Globus pallidus (tissue), 1 donor: ENCODE results near the gene RPL9.
"Not testable (repeated sequence)": the region's sequence is repeated elsewhere in the genome, so short reads cannot be mapped to it uniquely, and the experiment has no call there.

ENCODE experiments used
- DNase-seq: peaks from one replicate; pipeline ENCODE4 v3.0.0-alpha.2; 2015; ENCODE audit warnings: low spot score

The RPL9 gene

GRCh38 chr4:39458505-39459300 lies at the start of gene RPL9, which contains the start of gene LIAS:
TSS of gene RPL9 (minus strand) at chr4:39458922. CDS start at chr4:39458439, 483 bp downstream.
TSS of gene LIAS (plus strand) at chr4:39459056. CDS start at chr4:39459118, 62 bp downstream.
- DNase-seq, result peak; percentile 94

DNA sequence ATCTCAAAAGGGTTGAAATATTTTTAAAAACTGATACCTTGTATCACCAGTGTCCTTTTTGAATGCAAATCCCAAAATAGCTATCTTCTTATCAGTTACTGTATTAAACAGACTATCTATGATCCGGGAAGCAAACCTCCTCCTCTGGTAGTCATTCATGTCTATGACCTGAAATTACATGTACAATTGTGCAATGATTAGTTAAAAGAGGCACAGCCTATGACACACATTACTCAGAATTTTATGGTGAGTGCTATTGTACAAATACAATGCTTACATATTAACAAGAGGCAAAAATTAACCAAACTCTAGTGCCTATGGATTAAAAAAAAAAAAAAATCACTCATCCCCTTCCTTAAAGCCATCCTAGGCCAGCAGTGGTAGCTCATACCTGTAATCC lies 46.9 kb upstream of the RPL9 start:
- DNase-seq, result no peak

GRCh38 chr4:39504538-39504937 lies 45.8 kb upstream of the RPL9 start:
- no peak for DNase-seq

- DNase-seq, result not testable (repeated sequence)
These were observed 43.9 kb upstream of the RPL9 start for GRCh38 chr4:39502664-39503035.

- DNase-seq, result no peak
These were observed 43.4 kb upstream of the RPL9 start for GRCh38 chr4:39502019-39502663.

GRCh38 chr4:39498727-39499020 lies 40.0 kb upstream of the RPL9 start:
- no peak for DNase-seq

GRCh38 chr4:39497909-39498726 lies 39.4 kb upstream of the RPL9 start:
- no peak for DNase-seq

DNA sequence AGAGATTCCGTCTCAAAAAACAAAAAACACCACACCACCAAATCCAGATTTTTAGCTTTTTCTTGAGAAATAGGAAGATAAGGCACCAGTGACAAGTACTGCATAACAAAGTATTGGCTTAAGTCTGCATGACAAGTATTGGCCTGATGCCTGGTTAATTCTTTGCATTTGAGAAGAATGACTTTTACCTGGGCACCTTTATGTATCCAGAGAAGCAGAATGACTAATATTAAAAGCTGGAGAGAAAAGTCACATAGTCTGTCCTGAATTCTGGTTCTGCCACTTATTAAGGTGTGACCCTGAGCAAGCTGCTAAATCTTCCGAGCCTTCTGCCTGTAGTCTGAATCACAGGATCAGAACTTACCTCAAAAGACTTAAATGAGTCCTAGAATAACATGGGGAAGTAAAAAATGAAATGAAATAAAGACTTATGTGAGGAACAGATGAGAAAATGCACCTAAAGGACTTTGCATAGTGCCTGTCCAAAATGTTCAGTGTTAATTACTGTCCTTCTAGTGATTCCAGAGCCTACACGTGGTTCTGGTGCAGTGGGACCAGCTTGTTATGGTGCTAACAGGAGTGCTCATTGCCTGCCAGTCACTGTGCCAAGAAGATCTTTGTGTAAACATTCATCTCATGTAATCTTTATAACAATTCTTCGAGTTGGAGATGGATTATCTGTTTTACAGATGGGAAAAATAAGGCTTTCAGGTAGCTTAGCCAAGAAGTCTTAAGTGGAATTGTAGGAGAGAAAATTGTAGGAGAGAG lies 36.9 kb upstream of the RPL9 start:
- DNase-seq, result no peak

DNA sequence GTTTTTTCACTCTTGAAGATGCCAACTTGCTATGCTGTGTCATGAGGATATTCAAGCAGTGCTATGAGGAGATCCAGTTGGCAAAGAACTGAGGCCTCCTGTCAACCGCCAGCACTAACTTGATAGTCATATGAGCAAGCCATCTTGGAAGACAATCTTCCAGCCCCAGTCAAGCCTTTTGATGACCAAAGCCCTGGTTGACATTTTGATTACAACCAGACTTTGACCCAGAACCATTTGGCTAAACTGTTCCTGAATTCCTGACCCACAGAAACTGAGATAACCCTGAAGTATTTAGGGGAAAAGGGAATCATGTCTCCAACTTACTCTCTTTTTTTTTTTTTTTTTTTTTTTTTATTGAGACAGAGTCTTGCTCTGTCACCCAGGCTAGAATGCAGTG lies 35.6 kb upstream of the RPL9 start:
- no peak for DNase-seq

DNA sequence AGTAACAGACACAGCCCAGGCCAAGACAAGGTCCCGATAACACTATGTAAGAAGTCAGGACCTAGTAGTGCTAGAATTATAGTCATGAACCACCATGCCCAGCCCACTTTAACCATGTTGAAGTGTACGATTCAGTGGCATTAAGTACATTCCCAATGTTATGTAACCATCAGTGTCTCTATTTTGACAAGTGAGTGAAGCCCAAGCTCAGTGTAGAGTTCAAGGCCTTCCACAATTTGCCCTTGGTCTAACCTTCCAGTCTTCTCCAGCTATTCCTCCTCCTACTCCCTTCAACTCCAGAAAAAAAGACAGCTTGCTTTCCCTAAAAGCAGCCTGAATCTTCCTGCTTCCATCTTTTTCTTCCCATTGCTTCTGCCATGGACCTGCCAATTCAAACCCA lies 31.6 kb upstream of the RPL9 start:
- no peak for DNase-seq

- DNase-seq, result no peak
These were observed 27.6 kb upstream of the RPL9 start for GRCh38 chr4:39486221-39486804.

- no peak for DNase-seq
These were observed 26.0 kb upstream of the RPL9 start for GRCh38 chr4:39484582-39485272.

DNA sequence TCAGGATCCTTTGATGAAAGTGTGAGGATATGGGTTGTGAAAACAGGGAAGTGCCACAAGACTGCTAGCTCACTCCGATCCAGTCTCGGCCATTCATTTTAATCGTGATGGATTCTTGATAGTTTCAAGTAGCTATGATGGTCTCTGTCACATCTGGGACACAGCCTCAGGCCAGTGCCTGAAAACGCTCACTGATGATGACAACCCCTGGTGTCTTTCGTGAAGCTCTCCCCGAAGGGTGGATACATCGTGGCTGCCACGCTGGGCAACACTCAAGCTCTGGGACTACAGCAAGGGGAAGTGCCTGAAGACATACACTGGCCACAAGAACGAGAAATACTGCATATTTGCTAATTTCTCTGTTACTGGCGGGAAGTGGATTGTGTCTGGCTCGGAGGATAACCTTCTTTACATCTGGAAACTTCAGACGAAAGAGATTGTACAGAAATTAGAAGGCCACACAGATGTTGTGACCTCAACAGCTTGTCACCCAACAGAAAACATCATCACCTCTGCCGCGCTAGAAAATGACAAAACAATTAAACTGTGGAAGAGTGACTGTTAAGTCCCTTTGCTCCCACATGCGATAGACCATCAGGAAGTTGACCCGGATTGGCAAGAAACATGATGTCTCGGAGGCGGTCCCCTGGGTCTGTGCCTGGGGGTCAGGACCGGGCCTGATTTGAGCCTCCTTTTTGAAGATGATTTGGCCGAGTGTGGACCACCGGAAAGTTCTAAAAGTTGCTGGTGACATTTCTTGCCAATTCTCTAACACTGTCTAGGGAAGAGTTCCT lies 22.4 kb upstream of the RPL9 start:
- DNase-seq, result no peak

DNA sequence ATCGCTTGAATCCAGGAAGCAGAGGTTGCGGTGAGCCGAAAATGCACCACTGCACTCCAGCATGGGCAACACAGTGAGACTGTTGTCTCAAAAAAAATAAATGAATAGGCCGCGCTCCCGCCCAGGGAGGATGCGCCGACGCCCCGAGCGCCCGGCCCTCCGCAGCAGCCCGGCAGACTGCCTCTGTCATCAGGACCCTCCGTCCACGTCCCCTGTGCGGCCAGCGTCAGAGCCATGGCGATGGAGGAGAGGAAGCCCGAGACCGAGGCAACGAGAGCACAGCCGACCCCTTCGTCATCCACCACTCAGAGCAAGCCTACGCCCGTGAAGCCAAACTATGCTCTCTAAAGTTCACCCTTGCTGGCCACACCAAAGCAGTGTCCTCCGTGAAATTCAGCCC lies 21.5 kb upstream of the RPL9 start:
- no peak for DNase-seq

GRCh38 chr4:39476187-39476895 lies 17.6 kb upstream of the RPL9 start:
- DNase-seq, result no peak

DNA sequence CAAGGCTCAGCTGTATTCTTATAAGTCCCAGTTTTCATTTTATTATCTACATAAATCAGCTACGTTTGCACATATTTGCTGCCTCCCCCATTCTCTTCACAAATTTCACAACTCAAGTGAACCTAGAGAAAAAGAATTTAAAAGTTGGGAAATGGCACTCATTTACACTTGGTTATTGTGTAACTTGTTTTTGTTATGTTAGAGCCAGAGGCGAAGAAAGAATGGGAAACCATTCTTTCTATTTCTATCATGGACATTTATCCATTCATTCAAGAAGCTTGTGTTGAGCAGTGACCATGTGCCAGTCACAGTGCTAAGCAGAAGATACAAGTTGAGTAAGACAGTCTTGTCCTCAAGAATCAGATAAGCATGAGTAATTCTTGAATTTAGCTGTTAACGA lies 13.7 kb upstream of the RPL9 start:
- DNase-seq, result no peak

DNA sequence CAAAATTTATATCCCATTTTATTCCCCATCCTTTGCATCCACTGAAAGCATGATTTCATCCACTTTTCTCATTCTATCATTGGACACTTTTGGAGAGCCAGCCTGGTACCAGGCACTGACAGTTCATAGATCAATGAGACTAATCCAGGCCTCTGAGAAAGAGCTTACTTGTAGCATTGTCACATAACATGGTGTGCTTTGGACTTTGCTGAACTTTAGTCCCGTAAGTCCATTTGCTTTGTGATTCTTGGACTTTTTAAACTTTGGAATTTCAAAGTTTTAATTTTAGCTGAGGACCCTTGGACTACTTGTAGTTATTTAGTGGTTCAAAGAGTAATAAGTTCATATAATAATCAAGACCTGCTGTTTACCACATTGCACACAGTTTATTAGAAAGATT lies 11.7 kb upstream of the RPL9 start:
- peak; percentile 42 for DNase-seq

DNA sequence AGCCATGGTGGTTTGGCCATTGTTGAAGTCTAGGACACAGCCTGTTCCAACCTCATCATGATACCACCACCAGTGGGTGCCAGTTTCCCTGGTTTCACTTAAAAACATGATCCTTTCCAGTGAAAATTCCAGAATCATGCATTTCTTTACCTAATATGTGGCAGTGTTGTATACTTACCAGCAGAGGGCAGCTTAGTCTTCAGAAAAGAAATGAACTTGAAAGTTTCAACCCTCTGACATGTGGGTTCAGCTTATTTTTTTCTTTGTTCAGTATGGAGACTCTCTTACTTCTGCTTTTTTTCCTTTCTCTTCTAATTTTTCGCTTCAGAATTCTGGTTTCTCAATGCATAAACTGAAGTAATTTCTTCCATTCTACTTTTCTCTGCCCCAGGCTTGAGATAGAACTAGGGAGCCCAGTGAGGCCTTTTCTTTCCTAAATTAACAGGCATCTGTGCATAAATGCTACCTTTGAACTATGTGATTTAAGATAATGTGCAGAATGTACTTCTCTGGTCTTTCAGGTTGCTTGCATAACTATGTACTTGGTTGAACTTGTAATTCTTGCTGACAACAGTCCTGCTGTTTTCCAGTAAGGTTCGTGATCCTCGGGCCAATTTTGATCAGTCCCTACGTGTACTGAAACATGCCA lies 10.8 kb upstream of the RPL9 start:
- peak; percentile 79 for DNase-seq

GRCh38 chr4:39467464-39467863 lies 8.7 kb upstream of the RPL9 start:
- DNase-seq, result no peak
